Smooth muscle cell (in vitro differentiated cells): ENCODE data around the gene KLHL7. TPM values are rescaled to one million over a fixed set of nuclear protein-coding genes. Genes with fewer than 3 reads are reported as not detected.

Experiments used
- DNase-seq: peaks from one replicate; lab custom pipeline; 2025; ENCODE audit not compliant: unreplicated experiment; lab: John Stamatoyannopoulos, UW
- H2AFZ ChIP-seq: fragments of 200-600 bp; sonication (generic); 2 replicates; pipeline ENCODE4 v1.6.0; 2016; ENCODE audit warnings: antibody characterized with exemption, low read depth, mild to moderate bottlenecking
- H3F3A ChIP-seq: fragments of 200-600 bp; sonication (generic); 2 replicates; pipeline ENCODE4 v1.6.0; 2017; ENCODE audit warnings: antibody characterized with exemption, low read depth
- H3K27ac ChIP-seq: fragments of 200-600 bp; sonication (generic); 2 replicates; pipeline ENCODE4 v1.5.1; 2016; ENCODE audit warnings: low read depth, mild to moderate bottlenecking
- H3K27me3 ChIP-seq: fragments of 200-600 bp; sonication (generic); 2 replicates; pipeline ENCODE4 v1.6.1; 2016; ENCODE audit warnings: low read depth, mild to moderate bottlenecking
- H3K36me3 ChIP-seq: fragments of 200-600 bp; sonication (generic); 2 replicates; pipeline ENCODE4 v1.5.1; 2016; ENCODE audit warnings: low read depth
- H3K4me1 ChIP-seq: fragments of 200-600 bp; sonication (generic); 2 replicates; pipeline ENCODE4 v1.5.1; 2016; ENCODE audit warnings: low read depth
- H3K4me2 ChIP-seq: fragments of 200-600 bp; sonication (generic); 2 replicates; pipeline ENCODE4 v1.6.0; 2016; ENCODE audit warnings: mild to moderate bottlenecking
- H3K4me3 ChIP-seq: fragments of 200-600 bp; sonication (generic); 2 replicates; pipeline ENCODE4 v1.5.1; 2016; ENCODE audit warnings: mild to moderate bottlenecking
- H3K79me2 ChIP-seq: fragments of 200-600 bp; sonication (generic); 2 replicates; pipeline ENCODE4 v1.6.0; 2016; ENCODE audit warnings: low read depth, mild to moderate bottlenecking
- H3K9ac ChIP-seq: fragments of 200-600 bp; sonication (generic); 2 replicates; pipeline ENCODE4 v1.6.0; 2016; ENCODE audit warnings: low read depth
- H3K9me3 ChIP-seq: fragments of 200-600 bp; sonication (generic); replicated peaks from 2 replicates; pipeline ENCODE4 v1.5.1; 2016; ENCODE audit warnings: low read depth
- H4K20me1 ChIP-seq: fragments of 200-600 bp; sonication (generic); 2 replicates; pipeline ENCODE4 v1.6.0; 2016; ENCODE audit warnings: low read depth
- CTCF ChIP-seq: fragments of 200-600 bp; sonication (generic); IDR thresholded peaks from 2 replicates; pipeline ENCODE4 v1.5.1; 2017; ENCODE audit warnings: borderline replicate concordance, mild to moderate bottlenecking, antibody characterized with exemption; ENCODE audit not compliant: insufficient read depth, poor library complexity, severe bottlenecking
- WGBS: methylation state at CpG from one replicate; pipeline ENCODE4 v1.1.7; 2016; ENCODE audit warnings: low lambda C conversion rate; 5-methylcytosine and 5-hydroxymethylcytosine counted together
- polyA plus RNA-seq: library from polyadenylated mRNA; unstranded; fragments of >200 nt; fragmentation: Nextera tagmentation; extraction: Ambion mirVana; gene quantifications from 2 replicates; pipeline ENCODE4 v1.2.1, GENCODE V29; 2016
- total RNA-seq: library from RNA; depleted of rRNA; stranded (reverse); fragments of >200 nt; gene quantifications from 2 replicates; pipeline ENCODE4 v1.2.3, GENCODE V29; 2014

The KLHL7 gene
- total and polyA plus RNA-seq, 2 experiments from 2014 or later, result 40.1 to 56.4 TPM

GRCh38 chr7:23164846-23165245, 59.3 kb downstream of the KLHL7 start:
- Histone ChIP-seq H4K20me1 (no peaks in the 10 kb centered on the region), H3K79me2 (no peaks in the 10 kb centered on the region), H3K4me2 (no peak overlapping the region), H3K36me3 (no peaks in the 10 kb centered on the region), H2AFZ (no peak overlapping the region), H3K9me3 (no peaks in the 10 kb centered on the region), H3K4me1 (no peaks in the 10 kb centered on the region), H3F3A (no peaks in the 10 kb centered on the region), H3K27me3 (no peaks in the 10 kb centered on the region), H3K9ac (no peak overlapping the region), H3K27ac (no peak overlapping the region), H3K4me3 (no peak overlapping the region)
- WGBS, result 99% methylated on average over 3 of the region's 3 CpGs
- no peak for TF ChIP-seq CTCF
- DNase-seq, result no peak

DNA sequence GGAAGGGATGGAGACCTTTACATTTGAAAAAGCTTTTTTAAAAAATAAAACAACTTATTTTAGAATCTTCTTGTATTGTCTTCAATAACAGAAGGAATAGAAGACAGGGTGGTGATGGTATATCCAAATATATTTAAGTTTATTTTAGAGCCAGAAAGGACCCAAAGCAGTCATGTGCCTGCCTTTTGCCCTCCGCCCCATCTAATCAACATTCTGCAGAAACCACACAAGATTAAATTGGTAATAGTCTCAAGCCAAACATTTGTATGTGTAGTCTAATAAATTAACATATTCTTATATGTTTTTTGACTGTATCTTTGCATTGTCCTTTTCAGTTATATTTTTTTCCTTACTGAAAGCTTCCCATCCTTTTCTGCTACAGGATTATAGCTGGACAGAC, 59.7 kb downstream of the KLHL7 start:
- Histone ChIP-seq H3K9me3 (no peaks in the 10 kb centered on the region), H3K36me3 (no peaks in the 10 kb centered on the region), H3F3A (no peaks in the 10 kb centered on the region), H3K79me2 (no peaks in the 10 kb centered on the region), H3K9ac (no peak overlapping the region), H3K4me3 (no peak overlapping the region), H3K27ac (no peak overlapping the region), H3K4me2 (no peak overlapping the region), H2AFZ (no peak overlapping the region), H4K20me1 (no peaks in the 10 kb centered on the region), H3K4me1 (no peaks in the 10 kb centered on the region), H3K27me3 (no peaks in the 10 kb centered on the region)
- TF ChIP-seq CTCF, result no peak
- DNase-seq, result no peak
- WGBS, result 98% methylated on average over 1 of the region's 1 CpG

- H3K9ac ChIP-seq, result no peak overlapping the region
- no peaks in the 10 kb centered on the region for H3K36me3 ChIP-seq
- H3K9me3 ChIP-seq, result no peaks in the 10 kb centered on the region
- no peak for TF ChIP-seq CTCF
- WGBS, result 91% methylated on average over 5 of the region's 5 CpGs
- H3K4me2 ChIP-seq, result no peak overlapping the region
- DNase-seq, result no peak
- no peak overlapping the region for H2AFZ ChIP-seq
- no peaks in the 10 kb centered on the region for H4K20me1 ChIP-seq
- H3K4me3 ChIP-seq, result no peak overlapping the region
- H3K79me2 ChIP-seq, result no peaks in the 10 kb centered on the region
- no peaks in the 10 kb centered on the region for H3F3A ChIP-seq
- H3K27me3 ChIP-seq, result no peaks in the 10 kb centered on the region
- no peak overlapping the region for H3K27ac ChIP-seq
- no peaks in the 10 kb centered on the region for H3K4me1 ChIP-seq
These were observed 62.1 kb downstream of the KLHL7 start for GRCh38 chr7:23167691-23168090.

DNA sequence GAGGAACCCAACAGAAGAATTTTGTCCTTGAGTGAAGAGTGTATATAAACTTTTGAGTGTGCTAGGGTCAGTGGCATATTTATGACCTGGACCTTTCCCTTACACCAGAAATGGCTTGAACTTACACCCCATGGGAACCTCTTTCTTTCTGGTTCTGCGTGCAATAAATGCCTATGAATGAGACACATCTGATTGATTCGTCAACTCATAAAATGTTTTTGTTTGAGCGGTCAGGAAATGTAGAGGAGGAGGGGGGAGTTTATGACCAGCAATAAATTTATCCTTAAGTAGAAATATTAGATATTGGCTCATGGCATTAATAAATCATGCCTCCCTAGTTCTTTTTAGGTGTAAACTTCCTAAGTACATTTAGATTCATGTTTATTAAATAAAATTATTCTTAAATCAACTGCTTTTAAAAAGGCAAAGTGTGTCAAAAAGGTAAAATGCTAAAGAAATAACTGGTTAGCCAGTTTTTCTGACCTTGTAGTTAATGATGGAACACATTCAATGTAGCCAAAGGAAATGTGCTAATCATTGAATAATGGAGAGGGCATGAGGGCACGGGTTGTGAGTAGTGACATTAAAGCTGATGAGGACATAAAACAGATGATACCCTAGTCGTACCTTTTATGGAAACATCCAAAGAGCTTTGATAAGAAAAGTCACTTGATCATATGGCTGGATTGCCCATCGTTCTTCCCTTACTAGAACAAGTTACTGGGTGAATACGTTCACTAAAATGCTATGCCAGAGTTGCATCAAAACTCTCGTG, 62.7 kb downstream of the KLHL7 start:
- no peaks in the 10 kb centered on the region for H3K27me3 ChIP-seq

More for the DNA sequence above, 62.7 kb downstream of the KLHL7 start:
- H3K27ac ChIP-seq, result no peak overlapping the region
- H3K79me2 ChIP-seq, result no peaks in the 10 kb centered on the region
- H3K4me2 ChIP-seq, result no peak overlapping the region
- H3K36me3 ChIP-seq, result no peaks in the 10 kb centered on the region
- H3K4me1 ChIP-seq, result no peaks in the 10 kb centered on the region
- no peak for TF ChIP-seq CTCF
- no peaks in the 10 kb centered on the region for H3K9me3 ChIP-seq
- H3F3A ChIP-seq, result no peaks in the 10 kb centered on the region
- no peak overlapping the region for H3K4me3 ChIP-seq
- no peaks in the 10 kb centered on the region for H4K20me1 ChIP-seq
- DNase-seq, result no peak
- WGBS, result 93% methylated on average over 8 of the region's 8 CpGs
- no peak overlapping the region for H3K9ac ChIP-seq
- H2AFZ ChIP-seq, result no peak overlapping the region
